NCI-H1417 (cell line): Measurements from ENCODE around the gene AQP5.
"Not testable (repeated sequence)": the region's sequence is repeated elsewhere in the genome, so short reads cannot be mapped to it uniquely, and the experiment has no call there.

Experiments used
- DNase-seq, 3 experiments: peaks; one replicate each; lab custom pipeline; 2025; lab: John Stamatoyannopoulos, UW

AQP5 gene

GRCh38 chr12:49980501-49981349 is 19.1 kb downstream of the AQP5 start:
- no peak for DNase-seq

- no peak for DNase-seq
These were observed 20.8 kb downstream of the AQP5 start for GRCh38 chr12:49982246-49983087.

GRCh38 chr12:49983892-49984291 is 22.2 kb downstream of the AQP5 start:
- peak in 1 of 3 experiments; percentile 14 for DNase-seq

GRCh38 chr12:49984476-49985359 is 23.0 kb downstream of the AQP5 start:
- no peak for DNase-seq

- no peak for DNase-seq
These were observed 24.3 kb downstream of the AQP5 start for GRCh38 chr12:49985981-49986380.

- not testable (repeated sequence) for DNase-seq
These were observed 24.8 kb downstream of the AQP5 start for GRCh38 chr12:49986476-49986875.

GRCh38 chr12:49987625-49988303 is 26.1 kb downstream of the AQP5 start:
- DNase-seq = no peak

GRCh38 chr12:49989400-49989799 is 27.7 kb downstream of the AQP5 start:
- not testable (repeated sequence) for DNase-seq

GRCh38 chr12:49990273-49990672 is 28.6 kb downstream of the AQP5 start:
- no peak for DNase-seq

- no peak for DNase-seq
These were observed 36.8 kb downstream of the AQP5 start for GRCh38 chr12:49998453-49998852.

GRCh38 chr12:50003595-50003994 is 41.9 kb downstream of the AQP5 start:
- DNase-seq = no peak

GRCh38 chr12:50004696-50005095 is 43.0 kb downstream of the AQP5 start:
- DNase-seq = no peak

- DNase-seq = no peak
These were observed 43.5 kb downstream of the AQP5 start for GRCh38 chr12:50005175-50005574.

- DNase-seq = no peak
These were observed 44.6 kb downstream of the AQP5 start for GRCh38 chr12:50006280-50006679.

- peak in 1 of 3 experiments; percentile 48 for DNase-seq
These were observed 45.2 kb downstream of the AQP5 start for GRCh38 chr12:50006754-50007442.

- DNase-seq = no peak
These were observed 51.9 kb downstream of the AQP5 start for GRCh38 chr12:50013361-50014147.

GRCh38 chr12:50014342-50014741 is 52.7 kb downstream of the AQP5 start:
- no peak for DNase-seq
